Measurements from ENCODE around the gene UNC93B1. TPM values are rescaled to one million over a fixed set of nuclear protein-coding genes. Genes with fewer than 3 reads are reported as not detected.
A peak's percentile ranks its signal among the peaks of the same experiment; 100 is the strongest.

Gene UNC93B1
- total RNA-seq, 1 experiment from 2014 or later, result 23.3 TPM

DNA sequence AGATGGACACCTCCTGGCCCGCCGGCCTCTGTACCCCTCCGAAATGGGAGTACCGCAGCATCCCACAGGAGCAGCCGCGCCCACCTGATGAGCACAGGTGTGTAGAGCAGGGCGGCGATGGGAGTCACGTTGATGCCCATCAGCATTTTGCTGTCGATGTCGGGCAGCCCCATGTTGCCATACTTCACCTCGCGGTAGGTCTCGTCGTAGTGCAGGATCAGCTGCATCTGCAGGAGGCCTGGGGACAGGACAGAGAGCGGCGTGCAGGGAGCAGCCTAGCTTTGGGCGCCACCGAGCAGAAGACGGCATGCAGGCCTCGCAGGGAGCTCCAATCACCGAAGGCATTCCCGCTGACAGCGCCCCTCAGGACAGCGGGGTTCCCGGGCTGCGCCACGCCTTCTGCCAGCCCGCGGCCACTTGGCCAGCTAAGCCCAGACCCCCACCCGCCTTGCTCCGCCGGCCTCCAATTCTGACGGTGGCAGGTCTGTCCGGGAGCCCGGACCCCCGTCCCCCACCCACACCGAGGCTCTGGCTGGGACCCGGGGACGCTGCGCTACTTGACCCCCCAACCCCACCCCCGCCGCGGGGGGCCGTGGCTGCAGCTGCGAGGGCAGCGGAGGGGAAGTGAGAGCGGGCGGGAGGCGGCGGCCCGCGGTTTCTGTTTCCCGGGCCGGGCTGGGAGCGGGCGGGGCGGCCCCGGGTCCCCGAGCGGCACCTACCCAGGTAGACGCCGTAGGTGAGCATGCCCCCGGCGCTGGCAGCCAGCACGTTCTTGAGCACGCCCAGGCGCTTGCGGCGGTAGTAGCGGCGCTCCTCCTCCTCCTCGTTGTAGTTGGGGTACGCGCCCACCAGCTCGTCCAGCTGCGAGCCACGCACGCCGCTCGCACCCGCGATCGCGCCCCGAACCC, 705 bp downstream of the UNC93B1 start:
- Histone ChIP-seq H2AFZ (ENCODE audit: low read length) (no peak overlapping the region), H3K4ac (ENCODE audit: low read depth, low read length) (no peak overlapping the region), H3K4me2 (ENCODE audit: insufficient read depth, insufficient read length, low read length) (peak overlapping the region; percentile 35), H4K5ac (ENCODE audit: insufficient read length, low read depth, low read length) (no peak overlapping the region), H4K8ac (replicated peaks; ENCODE audit: insufficient read length, low read depth, low read length) (no peak overlapping the region), H2BK12ac (ENCODE audit: insufficient read length, low read depth, low read length) (no peak overlapping the region), H2AK5ac (ENCODE audit: insufficient read length, low read length) (no peak overlapping the region), H3K79me2 (ENCODE audit: insufficient read depth, low read length) (no peaks in the 10 kb centered on the region), H3K9ac (ENCODE audit: extremely low read depth, insufficient read length, low read length) (no peak overlapping the region), H3K56ac (ENCODE audit: insufficient read length, low read depth, low read length) (no peak overlapping the region), H2BK20ac (ENCODE audit: low read depth, low read length, poor library complexity, severe bottlenecking) (no peak overlapping the region), H3K18ac (ENCODE audit: insufficient read length, low read depth, low read length) (no peak overlapping the region), H4K91ac (ENCODE audit: insufficient read length, low read depth, low read length) (no peak overlapping the region), H4K20me1 (ENCODE audit: control insufficient read depth, insufficient read depth, insufficient read length) (no peaks in the 10 kb centered on the region), H3K27ac (ENCODE audit: insufficient read length, low read depth, low read length) (no peak overlapping the region), H3K14ac (ENCODE audit: insufficient read depth, low read length) (no peak overlapping the region), H2BK5ac (ENCODE audit: insufficient read length, low read length) (no peak overlapping the region), H2BK120ac (ENCODE audit: low read depth, low read length, poor library complexity, severe bottlenecking) (no peak overlapping the region), H3T11ph (ENCODE audit: low read length) (no peak overlapping the region), H3K4me1 (ENCODE audit: insufficient read depth, low read length) (no peaks in the 10 kb centered on the region; the same call in 1 of the 2 replicates), H2BK15ac (ENCODE audit: low read depth, low read length) (no peak overlapping the region), H3K79me1 (ENCODE audit: insufficient read depth, low read depth, low read length, poor library complexity, severe bottlenecking) (no peaks in the 10 kb centered on the region), H3K23me2 (ENCODE audit: insufficient read length, low read depth, low read length, poor library complexity, severe bottlenecking) (peaks cover 4% of the 10 kb centered on the region), H3K23ac (ENCODE audit: insufficient read length, low read depth, low read length) (no peak overlapping the region), H3K27me3 (ENCODE audit: insufficient read depth, low read length) (no peaks in the 10 kb centered on the region), H3K9me3 (ENCODE audit: control insufficient read depth, low read depth, low read length) (no peaks in the 10 kb centered on the region)
- Mint-ChIP-seq H3K9me3 (no peaks in the 10 kb centered on the region; a peak in 1 of 5 replicates), H3K36me3 (ENCODE audit: insufficient read depth in 1 of 3, low read depth in 3 of 3) (no peaks in the 10 kb centered on the region; a peak in 1 of 7 replicates), H3K27me3 (ENCODE audit: low read depth) (peaks cover 12% of the 10 kb centered on the region), H3K4me1 (peaks cover 13 to 17% of the 10 kb centered on the region in 2 experiments), H3K27ac (no peak overlapping the region; a peak in 1 of 7 replicates), H3K4me3 (peak overlapping the region; percentile 69 to 79)
- WGBS (ENCODE audit: extremely low coverage, insufficient read length, low lambda C conversion rate), result no CpG with 5 or more reads among the region's 86 CpGs
- DNase-seq, result peak; percentile 58
- TF ChIP-seq, protein P1, sequence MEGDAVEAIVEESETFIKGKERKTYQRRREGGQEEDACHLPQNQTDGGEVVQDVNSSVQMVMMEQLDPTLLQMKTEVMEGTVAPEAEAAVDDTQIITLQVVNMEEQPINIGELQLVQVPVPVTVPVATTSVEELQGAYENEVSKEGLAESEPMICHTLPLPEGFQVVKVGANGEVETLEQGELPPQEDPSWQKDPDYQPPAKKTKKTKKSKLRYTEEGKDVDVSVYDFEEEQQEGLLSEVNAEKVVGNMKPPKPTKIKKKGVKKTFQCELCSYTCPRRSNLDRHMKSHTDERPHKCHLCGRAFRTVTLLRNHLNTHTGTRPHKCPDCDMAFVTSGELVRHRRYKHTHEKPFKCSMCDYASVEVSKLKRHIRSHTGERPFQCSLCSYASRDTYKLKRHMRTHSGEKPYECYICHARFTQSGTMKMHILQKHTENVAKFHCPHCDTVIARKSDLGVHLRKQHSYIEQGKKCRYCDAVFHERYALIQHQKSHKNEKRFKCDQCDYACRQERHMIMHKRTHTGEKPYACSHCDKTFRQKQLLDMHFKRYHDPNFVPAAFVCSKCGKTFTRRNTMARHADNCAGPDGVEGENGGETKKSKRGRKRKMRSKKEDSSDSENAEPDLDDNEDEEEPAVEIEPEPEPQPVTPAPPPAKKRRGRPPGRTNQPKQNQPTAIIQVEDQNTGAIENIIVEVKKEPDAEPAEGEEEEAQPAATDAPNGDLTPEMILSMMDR (conservative IDR thresholded peaks at IDR 0.05), result no peak

Data from H9 (cell line).